ENCODE measurements around the gene DMKN.
"Not testable (repeated sequence)": the region's sequence is repeated elsewhere in the genome, so short reads cannot be mapped to it uniquely, and the experiment has no call there.

DMKN gene

DNA sequence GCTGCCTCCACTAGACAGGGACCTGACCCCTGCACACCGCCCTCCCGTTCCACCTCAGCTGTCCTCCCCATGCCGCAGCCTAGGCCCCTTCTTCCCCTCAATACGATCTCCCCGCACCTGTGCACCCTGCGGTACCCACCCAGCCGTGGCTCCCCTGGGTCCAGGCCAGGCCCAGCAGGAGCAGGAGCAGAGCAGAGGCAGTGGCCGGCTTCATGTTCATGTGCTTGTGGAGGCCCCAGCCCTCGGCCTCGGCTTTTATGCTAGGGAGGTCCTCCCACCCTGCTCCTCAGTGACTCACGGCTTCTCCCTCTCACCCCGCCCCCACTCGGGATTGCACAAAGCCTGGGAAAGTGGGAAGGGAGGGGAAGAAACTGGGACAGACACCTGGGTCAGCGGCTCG is 11.8 kb downstream of the DMKN start:
- in situ Hi-C loops (cut with MboI; ENCODE audit: low sequenced_read_pairs), result no loop called here

DNA sequence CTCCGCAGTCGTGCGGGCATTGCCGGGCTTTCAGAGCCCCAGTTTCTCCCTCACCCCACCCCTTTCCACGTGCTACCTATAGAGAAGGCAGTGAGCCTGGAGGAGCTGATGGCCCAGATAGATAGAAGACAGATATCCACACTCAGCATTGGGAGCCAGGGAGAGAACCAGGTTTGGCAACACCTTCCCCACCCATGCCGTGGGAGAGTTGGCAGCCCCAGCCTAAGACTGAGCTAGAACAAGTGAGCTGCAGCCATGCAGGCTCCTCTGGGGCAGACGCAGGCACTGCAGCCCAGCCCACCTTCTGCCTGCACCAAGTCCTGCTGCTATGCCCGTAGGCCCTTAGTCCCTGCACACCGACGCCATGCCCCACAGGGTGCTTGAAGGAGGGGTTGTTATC is 12.8 kb downstream of the DMKN start:
- in situ Hi-C loops (cut with MboI; ENCODE audit: low sequenced_read_pairs), result no loop called here

DNA sequence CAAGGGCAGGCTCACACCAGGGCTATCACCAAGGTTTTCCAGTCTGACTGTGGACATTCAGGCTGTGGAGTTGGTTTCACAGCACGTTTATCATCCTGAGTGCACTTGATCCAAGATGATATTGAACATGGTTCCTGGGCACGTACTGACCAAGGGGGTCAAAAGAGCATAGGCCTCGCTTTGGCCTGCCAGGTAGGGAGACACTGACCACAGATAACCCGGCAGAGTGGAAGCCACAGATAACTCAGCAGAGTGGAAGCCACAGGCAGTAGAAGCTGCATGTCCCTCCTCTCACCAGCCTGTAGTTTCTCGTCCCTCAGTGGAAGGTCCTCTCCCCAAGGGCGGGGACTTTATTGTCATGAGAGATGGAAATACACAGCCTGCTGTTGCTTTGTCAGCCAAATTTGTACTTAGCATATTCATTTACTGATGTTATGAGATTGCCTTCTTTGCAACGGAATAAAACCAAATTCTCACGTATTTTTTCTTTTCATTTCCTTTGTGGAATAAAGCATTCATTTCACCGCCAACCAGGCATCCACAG is 14.4 kb downstream of the DMKN start:
- in situ Hi-C loops (cut with MboI; ENCODE audit: low sequenced_read_pairs), result no loop called here

DNA sequence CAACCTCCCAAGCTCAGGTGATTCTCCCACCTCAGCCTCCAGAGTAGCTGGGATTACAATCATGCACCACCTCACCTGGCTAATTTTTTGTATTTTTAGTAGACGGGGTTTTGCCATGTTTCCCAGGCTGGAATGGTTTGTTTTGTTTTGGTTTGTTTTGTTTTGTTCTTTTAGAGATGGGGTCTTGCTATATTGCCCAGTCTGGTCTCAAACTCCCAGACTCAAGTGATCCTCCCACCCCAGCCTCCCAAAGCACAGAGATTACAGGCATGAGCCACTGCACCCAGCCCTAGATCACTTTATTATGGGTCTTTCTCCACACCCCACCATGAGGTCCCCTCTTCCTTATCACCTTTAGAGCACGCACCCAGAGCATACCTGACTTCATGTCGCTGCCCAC is 15.2 kb downstream of the DMKN start:
- in situ Hi-C loops (cut with MboI; ENCODE audit: low sequenced_read_pairs), result no loop called here

DNA sequence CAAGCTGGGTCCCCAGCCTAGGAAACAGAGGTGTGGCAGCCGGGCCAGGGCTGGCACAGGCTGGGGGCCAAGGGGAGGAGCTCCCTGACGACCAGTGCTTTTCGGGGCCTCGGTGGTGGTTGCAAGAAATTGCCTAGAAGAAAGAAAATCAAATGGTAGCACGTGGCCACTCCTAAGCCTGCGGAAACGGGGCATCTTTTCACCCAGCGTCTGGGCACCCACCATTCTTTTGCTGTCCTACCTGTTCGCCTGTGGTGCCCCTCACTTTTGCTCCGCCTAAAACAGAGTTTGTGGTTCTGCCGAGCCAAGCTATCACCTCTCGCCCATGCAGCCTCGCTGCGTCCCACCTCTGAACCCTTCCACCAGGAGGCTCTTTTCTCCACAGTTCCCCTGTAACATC is 16.0 kb downstream of the DMKN start:
- in situ Hi-C loops (cut with MboI; ENCODE audit: low sequenced_read_pairs), result no loop called here

DNA sequence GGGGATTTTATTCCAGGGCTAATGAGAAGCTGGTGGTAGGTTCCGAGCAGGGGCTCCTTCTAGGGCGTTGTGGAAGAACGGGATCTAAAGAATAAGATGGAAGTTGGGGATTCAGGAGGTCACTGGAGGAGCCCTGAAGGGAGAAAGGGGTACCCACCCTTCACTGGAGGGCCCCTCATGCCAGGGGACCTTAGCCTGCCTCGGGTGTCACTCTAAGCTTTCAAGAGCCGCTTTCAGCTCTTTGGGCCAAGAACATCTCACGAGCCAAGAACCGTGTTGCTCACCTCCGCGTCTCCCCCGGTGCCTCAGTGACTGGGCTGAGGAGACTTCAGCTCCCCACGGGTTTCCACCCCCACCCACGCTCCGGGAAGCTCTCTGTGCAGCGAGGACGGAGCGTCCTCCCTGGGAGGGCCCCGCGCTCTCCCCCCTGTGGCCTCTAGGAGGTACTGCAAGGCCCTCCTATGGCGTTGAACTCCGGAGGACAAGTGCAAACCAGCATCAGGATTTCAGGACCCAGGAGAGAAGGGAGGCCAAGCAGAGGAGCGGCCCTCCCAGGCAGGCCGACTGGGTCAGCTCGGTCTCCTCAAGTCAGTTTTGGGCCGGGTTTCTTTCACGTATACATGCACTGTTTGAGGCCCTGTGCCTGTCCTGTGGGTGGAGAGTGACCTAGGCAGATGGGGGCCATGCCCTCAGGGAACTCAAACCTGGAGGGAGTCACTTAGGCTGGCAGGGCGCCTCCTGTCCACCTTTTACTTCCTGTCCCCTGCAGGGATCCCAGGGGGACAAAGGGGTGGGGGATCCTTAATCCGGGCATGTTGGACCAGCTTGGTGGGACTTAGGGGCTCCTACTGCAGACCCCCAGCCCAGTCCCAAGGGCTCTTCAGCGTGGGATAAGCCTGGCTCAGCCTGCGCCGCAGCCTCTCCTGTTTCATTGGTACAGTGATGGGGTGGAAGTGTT is 18.1 kb downstream of the DMKN start:
- in situ Hi-C loops (cut with MboI; ENCODE audit: low sequenced_read_pairs), result no loop called here

DNA sequence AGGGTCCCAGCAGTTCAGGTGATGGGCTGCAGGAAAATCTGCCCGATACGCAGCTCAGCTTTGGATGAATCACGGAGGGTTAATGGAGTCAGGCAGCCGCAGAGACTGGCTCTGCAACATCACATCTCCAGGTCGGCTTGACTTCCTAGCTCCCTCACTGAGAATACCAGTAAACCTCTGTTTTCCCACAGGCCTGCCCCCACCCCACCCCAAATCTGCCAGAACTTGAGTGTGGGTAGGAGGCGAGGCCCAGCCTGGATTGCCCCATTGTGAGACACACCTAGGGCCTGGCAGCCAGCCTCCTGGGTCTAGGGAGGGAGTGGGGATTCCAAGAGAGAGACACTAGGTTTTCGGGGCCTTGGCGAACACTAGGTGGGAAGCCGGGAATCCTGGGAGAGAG is 19.5 kb downstream of the DMKN start:
- in situ Hi-C loops (cut with MboI; ENCODE audit: low sequenced_read_pairs), result no loop called here

DNA sequence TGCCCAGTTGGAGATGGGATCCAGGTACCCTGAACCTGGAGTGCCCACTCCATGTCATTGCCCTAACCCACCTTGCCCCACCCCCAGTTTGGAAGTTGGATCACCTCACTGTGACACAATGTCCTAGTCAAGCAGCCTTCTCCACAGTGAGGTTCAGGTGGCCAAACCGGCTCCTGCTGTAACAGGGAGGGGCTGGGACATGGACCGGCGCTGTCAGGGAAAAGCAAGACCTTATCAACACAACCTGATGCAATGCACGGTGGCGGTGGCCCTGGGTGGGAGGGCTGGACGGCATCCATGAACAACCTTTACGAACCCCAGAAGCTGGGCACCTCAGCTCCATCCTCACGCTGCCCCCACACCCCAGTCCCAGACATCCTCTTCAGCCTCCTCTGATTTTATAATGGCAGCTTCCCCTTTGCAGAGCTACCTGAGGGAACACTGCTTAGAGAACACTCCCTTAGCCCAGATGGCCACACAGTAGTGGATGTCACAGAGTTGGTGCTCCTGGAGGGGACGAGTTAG is 21.6 kb downstream of the DMKN start:
- in situ Hi-C loops (cut with MboI; ENCODE audit: low sequenced_read_pairs), result no loop called here

DNA sequence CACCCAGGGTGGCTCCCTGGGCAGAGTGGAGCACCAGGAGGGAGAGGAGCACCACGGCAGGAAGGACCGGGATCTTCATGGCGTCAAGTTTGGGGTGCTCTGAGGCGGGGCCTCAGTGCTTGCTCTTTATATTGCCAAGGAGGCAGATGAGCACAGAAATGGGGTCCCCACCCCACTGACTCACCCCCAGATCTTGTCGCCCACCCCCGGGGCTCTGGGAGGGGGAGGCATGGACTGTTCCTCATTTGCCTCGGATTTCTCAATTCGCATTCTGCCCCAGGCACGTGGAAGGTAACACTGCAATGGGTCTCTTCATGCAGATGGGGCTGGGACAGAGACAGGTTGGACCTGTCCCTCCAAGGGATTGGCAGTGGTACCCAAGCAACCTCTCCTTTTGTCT is 23.1 kb downstream of the DMKN start, which contains the start of gene KRTDAP:
Gene KRTDAP, minus strand, starts transcription at position 101 of the 400 bp plus-strand sequence. Its CDS starts 22 bp downstream, at position 79.
- in situ Hi-C loops (cut with MboI; ENCODE audit: low sequenced_read_pairs), result no loop called here

DNA sequence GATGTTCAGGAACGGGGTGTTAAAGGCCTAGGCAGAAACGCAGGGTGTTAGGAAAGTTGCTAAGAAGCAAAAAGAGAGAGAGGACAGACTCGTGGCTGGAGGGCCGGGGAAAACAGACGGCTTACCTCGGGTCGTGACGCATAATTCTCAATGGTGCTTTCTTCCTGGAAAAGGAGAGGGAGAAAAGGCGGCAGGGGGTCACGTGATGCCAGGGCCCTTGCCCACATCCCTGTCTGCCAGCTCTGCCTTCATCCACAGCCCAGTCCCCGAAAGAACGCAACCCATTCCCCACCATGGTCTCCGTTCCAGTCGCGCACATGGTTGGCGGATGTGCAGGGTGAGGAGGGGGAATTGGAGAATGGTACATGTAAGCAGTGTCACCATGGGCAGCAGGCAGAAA is 24.8 kb downstream of the DMKN start:
- in situ Hi-C loops (cut with MboI; ENCODE audit: low sequenced_read_pairs), result no loop called here

DNA sequence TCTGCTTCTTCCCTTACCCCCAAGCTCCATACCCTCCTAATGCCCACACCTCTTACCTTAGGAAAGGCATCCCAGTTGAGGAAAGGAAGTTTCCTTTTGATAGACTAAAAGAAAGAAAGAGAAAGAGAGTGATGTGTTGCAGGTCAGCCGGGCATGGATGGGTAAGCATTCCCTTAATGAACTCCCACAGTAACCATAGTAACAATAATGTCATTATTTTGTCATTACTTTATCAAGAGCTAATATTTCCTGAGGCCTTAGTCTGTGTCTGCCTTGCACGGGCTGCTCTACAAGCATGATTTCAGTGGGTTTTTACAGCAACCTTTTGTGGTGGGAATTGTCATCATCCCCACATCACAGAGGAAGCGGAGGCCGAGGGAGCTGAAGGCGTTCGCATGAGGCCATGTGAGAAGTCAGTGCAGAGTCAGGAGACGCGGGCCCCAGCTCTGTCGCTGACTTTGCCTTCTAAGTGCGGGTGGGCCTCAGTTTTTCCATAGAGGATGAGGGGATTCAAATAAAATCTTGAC is 25.7 kb downstream of the DMKN start:
- in situ Hi-C loops (cut with MboI; ENCODE audit: low sequenced_read_pairs), result no loop called here

DNA sequence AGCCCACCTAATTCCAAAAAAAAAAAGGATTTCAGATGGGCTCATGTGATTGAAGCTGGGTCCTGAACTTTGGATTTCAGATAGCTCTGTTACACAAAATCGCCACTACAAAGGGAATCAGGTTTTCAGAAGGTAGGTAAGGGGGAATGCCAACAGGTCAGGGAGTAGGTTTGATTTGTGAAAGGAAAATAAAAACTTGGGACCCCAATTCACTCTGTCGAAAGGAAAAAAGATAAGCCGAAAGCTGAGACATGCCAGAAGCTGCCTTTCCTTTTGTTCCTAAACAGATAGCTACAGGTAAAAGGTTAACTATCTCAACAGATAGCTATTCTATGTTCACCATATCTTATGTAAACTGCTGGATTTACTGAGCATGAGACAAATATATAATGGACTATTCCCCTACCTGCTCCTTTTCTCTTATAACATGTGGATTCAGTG is 27.2 kb downstream of the DMKN start:
- in situ Hi-C loops (cut with MboI; ENCODE audit: low sequenced_read_pairs), result no loop called here

DNA sequence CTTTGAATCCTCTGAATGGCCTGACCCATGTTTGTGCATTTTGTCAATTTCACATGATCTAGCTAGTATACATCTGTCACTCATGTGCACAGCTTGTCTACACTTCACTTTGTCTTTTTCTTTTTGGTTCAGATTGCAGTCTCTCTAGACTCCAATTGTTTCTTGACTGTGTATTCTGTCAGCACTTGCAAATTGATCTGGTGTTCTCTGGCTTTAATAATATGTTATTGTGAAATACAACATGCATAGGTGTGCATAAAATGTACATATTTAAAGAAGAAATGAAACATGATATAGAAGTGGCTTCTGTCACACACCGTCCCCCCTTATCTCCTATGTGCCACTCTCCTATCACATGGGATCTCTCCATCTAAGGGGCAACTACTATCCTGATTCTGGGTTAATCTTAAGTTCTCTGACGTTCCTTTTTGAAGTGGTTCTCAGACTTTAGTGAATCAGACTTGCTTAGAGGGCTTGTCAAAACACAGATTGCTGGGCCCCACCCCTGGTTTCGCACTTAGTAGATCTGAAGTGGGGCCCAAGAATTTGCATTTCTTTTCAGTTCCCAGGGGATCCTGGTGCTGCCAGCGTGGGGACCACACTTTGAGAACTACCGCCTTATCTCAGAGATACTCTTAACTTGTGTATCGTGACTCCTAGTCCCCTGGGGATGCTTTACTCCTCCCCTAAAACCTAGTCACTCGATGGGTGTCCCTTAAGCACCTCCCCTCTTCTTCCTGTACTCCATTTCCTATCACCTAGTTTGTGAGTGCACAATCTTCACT is 29.0 kb downstream of the DMKN start:
- in situ Hi-C loops (cut with MboI; ENCODE audit: low sequenced_read_pairs), result no loop called here

DNA sequence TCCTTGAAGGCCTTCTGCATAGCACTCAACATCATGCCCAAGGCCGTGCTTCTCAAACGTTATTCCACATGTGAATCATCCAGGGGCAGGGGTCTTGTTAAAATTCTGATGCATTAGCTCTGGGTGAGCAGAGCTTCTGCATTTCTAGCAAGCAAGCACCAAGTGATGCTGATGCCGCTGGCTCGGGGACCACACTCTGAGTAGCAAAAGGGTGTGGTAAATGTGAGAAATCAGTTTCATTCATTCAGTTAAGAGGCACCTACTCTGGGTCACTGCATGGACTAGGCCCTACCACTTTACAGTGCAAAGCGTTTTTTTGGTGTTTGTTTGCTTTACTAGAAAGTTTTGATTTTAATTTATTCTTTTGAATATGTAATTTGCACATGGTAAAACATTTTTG is 30.4 kb downstream of the DMKN start:
- in situ Hi-C loops (cut with MboI; ENCODE audit: low sequenced_read_pairs), result no loop called here

DNA sequence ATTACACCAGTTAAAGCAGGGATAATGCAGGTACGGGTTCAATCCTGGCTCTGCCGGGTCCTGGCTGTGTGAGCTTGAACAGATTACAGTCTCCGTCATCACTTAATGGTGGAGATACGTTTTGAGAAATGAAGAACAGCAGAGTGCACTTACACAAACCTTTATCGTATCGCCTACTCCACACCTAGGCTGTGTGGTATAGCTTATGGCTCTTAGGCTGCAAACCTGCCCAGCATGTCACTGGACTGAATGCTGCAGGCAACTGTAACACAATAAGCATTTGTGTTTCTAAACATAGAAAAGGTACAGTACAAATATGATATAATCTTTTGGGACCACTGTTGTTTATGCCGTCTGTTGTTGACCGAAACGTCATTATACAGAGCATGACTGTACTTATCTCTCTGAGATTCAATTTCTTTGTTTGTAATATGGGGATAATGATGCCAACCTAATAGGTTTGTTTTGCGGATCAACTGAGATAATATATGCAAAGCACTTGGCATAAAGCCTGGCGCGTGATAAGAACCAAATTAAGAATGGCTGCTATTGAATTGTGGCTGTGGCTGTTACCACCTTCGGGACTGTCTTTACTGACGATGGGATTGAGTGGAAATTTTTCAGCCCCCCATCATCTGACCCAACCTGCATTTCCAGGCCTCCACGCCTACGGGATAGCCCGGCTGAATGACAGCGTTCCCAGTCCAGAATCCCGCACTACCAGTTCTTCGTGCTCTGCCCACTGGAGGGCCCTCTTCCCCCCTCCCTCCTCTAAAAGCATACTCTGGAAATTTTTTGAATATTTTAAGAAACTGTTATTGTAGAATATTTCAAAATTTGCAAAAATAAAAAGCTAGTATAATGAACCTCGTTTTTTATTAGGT is 34.4 kb downstream of the DMKN start:
- in situ Hi-C loops (cut with MboI; ENCODE audit: low sequenced_read_pairs), result no loop called here

DNA sequence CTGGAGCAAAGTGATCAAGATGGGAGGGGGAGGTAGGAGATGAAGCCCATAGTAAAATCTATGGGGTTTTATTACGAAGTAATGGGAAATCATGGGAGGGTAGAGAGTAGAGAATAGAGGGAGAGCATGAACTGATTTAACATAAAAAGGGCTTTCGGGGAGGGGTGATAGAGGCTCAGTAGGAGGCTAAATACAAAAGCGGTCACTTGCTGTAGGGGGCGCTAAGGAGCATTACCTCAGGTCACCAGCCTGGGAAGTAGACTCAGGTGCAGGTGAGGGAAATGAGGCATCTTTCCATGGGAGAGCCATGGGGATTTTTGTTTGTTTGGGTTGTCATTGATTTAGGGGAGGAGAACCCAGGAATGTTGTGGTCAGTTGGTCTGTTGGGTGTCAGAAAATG is 37.3 kb downstream of the DMKN start:
- in situ Hi-C loops (cut with MboI; ENCODE audit: low sequenced_read_pairs), result no loop called here

DNA sequence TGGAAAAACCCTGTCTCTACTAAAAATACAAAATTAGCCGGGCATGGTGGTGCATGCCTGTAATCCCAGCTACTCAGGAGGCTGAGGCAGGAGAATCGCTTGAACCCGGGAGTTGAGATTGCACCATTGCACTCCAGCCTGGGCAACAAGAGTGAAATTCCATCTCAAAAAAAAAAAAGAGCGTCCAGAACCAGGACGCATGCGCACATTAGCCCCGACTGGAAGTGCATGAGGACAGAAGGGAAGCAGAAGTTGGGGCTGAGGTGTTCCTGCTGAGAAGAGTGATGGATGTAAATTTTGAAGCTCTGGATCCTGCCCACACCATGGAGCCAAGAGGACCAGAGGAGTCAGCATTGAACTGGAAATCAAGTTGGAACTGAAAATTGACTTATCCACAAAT is 38.9 kb downstream of the DMKN start:
- in situ Hi-C loops (cut with MboI; ENCODE audit: low sequenced_read_pairs), result not testable (repeated sequence)

DNA sequence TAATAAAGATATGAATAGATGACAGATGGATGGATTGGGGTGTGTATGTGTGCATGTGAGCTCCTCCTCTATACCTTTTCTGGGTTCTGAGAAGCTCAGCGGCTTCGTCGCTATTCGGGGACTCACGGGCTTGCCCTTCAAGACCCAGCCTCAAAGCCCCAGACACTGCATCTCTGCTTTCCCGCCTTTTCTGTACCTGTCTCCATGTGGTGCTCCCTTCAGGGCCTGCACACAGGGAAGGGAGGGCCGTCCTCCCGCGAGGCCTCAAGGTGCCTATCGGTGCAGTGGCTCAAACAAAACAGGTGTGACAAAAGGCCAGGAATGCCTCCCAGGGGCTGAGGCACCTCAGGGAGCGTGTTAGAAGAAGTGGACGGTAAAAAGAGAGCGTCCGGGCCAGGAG is 39.3 kb downstream of the DMKN start:
- in situ Hi-C loops (cut with MboI; ENCODE audit: low sequenced_read_pairs), result no loop called here

DNA sequence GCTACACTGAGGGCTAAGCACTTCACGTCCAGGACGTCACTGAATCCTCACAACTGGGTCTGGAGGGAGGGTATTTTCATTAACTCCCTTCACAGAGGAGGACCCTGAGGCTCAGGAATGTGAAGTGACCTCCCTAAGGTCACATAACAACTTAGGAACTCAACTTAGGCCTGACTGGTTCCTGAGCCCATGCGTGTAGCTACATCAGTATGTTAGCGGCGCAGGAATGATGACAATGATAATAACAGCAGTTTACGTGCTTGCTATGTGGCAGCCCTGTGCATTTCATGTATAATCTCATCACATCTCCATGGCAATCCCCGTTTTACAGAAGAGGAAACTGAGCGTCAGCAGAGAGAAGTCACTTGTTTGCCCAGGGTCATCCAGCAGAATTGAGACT is 41.5 kb downstream of the DMKN start:
- in situ Hi-C loops (cut with MboI; ENCODE audit: low sequenced_read_pairs), result no loop called here

DNA sequence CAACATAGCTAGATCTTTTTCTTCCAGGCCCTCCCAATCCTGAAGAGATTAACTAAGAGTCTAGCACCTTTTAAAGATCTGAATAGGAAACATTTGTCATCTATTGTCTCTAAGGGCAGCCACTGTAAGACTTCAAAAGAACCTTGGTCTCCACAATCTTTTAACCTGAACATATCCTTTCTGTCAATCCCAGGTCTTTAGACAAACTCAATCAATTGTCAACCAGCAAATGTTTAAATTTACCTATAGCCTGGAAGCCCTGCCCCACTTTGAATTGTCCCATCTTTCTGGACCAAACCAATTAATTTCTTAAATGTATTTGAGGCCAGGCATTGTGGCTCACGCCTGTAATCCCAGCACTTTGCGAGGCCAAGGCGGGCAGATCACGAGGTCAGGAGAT is 42.4 kb downstream of the DMKN start:
- in situ Hi-C loops (cut with MboI; ENCODE audit: low sequenced_read_pairs), result not testable (repeated sequence)

Measured in HL-60/S4 (cell line).